Peyer's patch (tissue), 4 donors: ENCODE data around the gene SLC39A11.

ENCODE experiments used
- CTCF ChIP-seq, 6 experiments: fragments of 450-650 bp in 4 of 6; fragments of 200-600 bp in 2 of 6; sonication (generic) in 1 of 6; IDR thresholded peaks; one replicate each; pipeline ENCODE4 v1.5.1; 2017 to 2019; ENCODE audit warnings: antibody characterized with exemption in 6 of 6, mild to moderate bottlenecking in 3 of 6, moderate library complexity in 1 of 6
- POLR2A ChIP-seq, 2 donors: fragments of 450-650 bp; IDR thresholded peaks; one replicate each; pipeline ENCODE4 v1.5.1; 2017; ENCODE audit warnings: antibody characterized with exemption in 2 of 2, mild to moderate bottlenecking in 2 of 2, moderate library complexity in 2 of 2

- TF ChIP-seq POLR2A (IDR thresholded peaks at IDR 0.05), result no peak
- no peak for TF ChIP-seq CTCF (IDR thresholded peaks at IDR 0.05)
Observed at GRCh38 chr17:72737151-72737690, 355.3 kb downstream of the SLC39A11 start.
